GM10266 (cell line): ENCODE measurements around the gene RTL9.
"Not testable (repeated sequence)": the region's sequence is repeated elsewhere in the genome, so short reads cannot be mapped to it uniquely, and the experiment has no call there.

Experiments
- DNase-seq: peaks from one replicate; pipeline ENCODE4 v3.0.0; 2012; ENCODE audit errors: extremely low spot score
- CTCF ChIP-seq: IDR thresholded peaks from 2 replicates; pipeline ENCODE4 v1.5.1; 2012; ENCODE audit warnings: mild to moderate bottlenecking, low read depth; ENCODE audit not compliant: control insufficient read depth, insufficient read depth; ENCODE audit errors: missing control alignments

Gene RTL9

GRCh38 chrX:110399966-110400365 lies 41.3 kb downstream of the RTL9 start:
- TF ChIP-seq CTCF, result no peak
- DNase-seq, result no peak

GRCh38 chrX:110401135-110401534 lies 42.5 kb downstream of the RTL9 start:
- no peak for TF ChIP-seq CTCF
- DNase-seq, result no peak

- no peak for DNase-seq
These were observed 43.6 kb downstream of the RTL9 start for GRCh38 chrX:110402091-110402849.

GRCh38 chrX:110402850-110403221 lies 44.2 kb downstream of the RTL9 start:
- TF ChIP-seq CTCF, result no peak
- no peak for DNase-seq

More at GRCh38 chrX:110402091-110402849, 43.6 kb downstream of the RTL9 start:
- TF ChIP-seq CTCF, result no peak

GRCh38 chrX:110403441-110404238 lies 45.0 kb downstream of the RTL9 start:
- DNase-seq, result no peak
- TF ChIP-seq CTCF, result no peak

- no peak for TF ChIP-seq CTCF
- DNase-seq, result no peak
These were observed 45.7 kb downstream of the RTL9 start for GRCh38 chrX:110404376-110404775.

GRCh38 chrX:110406250-110406649 lies 47.6 kb downstream of the RTL9 start:
- not testable (repeated sequence) for DNase-seq

GRCh38 chrX:110406822-110407221 lies 48.2 kb downstream of the RTL9 start:
- no peak for DNase-seq

More at GRCh38 chrX:110406822-110407221, 48.2 kb downstream of the RTL9 start:
- TF ChIP-seq CTCF, result no peak
